Caco-2 (cell line): ENCODE data around the gene ANO8. TPM values are rescaled to one million over a fixed set of nuclear protein-coding genes. Genes with fewer than 3 reads are reported as not detected.

ENCODE experiments used
- BruUV-seq: library from RNA; stranded (reverse); fragments of 400-500 nt; replicated peaks from 2 replicates; lab custom pipeline; 2021; lab: Mats Ljungman, UMichigan
- CTCF ChIA-PET: fragments of 300-600 bp; sonication (Branson Sonifier 250); formaldehyde crosslinking; loops from one replicate; lab custom pipeline; 2022; ENCODE audit warnings: antibody characterized with exemption; lab: Charles Lee
- POLR2A ChIA-PET: fragments of 300-600 bp; sonication (Branson Sonifier 250); formaldehyde crosslinking; loops from one replicate; lab custom pipeline; 2022; ENCODE audit warnings: antibody characterized with exemption; lab: Charles Lee
- DNase-seq, 2 experiments: peaks; one replicate each; pipeline versions ENCODE4 v3.0.0 to v3.0.0-alpha.2; 2020 to 2022
- H3K27me3 ChIP-seq: replicated peaks from 2 replicates; pipeline ENCODE4 v1.6.0; 2011; ENCODE audit warnings: low read length; ENCODE audit not compliant: control insufficient read depth, insufficient read depth
- H3K36me3 ChIP-seq: 2 replicates; pipeline ENCODE4 v1.5.1; 2011; ENCODE audit warnings: low read length; ENCODE audit not compliant: control insufficient read depth, insufficient read depth
- H3K4me1 ChIP-seq: fragments of 250-450 bp; sonication (Bioruptor Pico); 2 replicates; pipeline ENCODE4 v1.5.1; 2020; ENCODE audit warnings: mild to moderate bottlenecking
- H3K4me3 ChIP-seq: 2 replicates; pipeline ENCODE4 v1.5.1; 2011; ENCODE audit warnings: low read depth, mild to moderate bottlenecking, control low read depth, low read length
- H3K9me3 ChIP-seq: fragments of 250-450 bp; sonication (Bioruptor Pico); 2 replicates; pipeline ENCODE4 v1.5.1; 2020; ENCODE audit warnings: mild to moderate bottlenecking, moderate library complexity
- H3K27ac Mint-ChIP-seq: one replicate; pipeline ENCODE4 v1.8.0; 2022; ENCODE audit warnings: mixed read lengths; ENCODE audit not compliant: unreplicated experiment
- H3K27me3 Mint-ChIP-seq: one replicate; pipeline ENCODE4 v1.8.0; 2022; ENCODE audit warnings: mixed read lengths; ENCODE audit not compliant: insufficient read depth, unreplicated experiment
- H3K36me3 Mint-ChIP-seq: one replicate; pipeline ENCODE4 v1.8.0; 2022; ENCODE audit warnings: mild to moderate bottlenecking, mixed read lengths; ENCODE audit not compliant: insufficient read depth, unreplicated experiment
- H3K4me1 Mint-ChIP-seq: one replicate; pipeline ENCODE4 v1.8.0; 2022; ENCODE audit warnings: low read depth, mixed read lengths; ENCODE audit not compliant: unreplicated experiment
- H3K4me3 Mint-ChIP-seq: one replicate; pipeline ENCODE4 v1.8.0; 2022; ENCODE audit warnings: mild to moderate bottlenecking, moderate library complexity, mixed read lengths; ENCODE audit not compliant: unreplicated experiment
- H3K9me3 Mint-ChIP-seq: one replicate; pipeline ENCODE4 v1.8.0; 2022; ENCODE audit warnings: mixed read lengths; ENCODE audit not compliant: unreplicated experiment
- intact Hi-C: fragments of 100-400 bp; cut with micrococcal nuclease; formaldehyde crosslinking; loops from one replicate; pipeline ENCODE4 v1.10.0; 2022; ENCODE audit not compliant: unreplicated experiment
- total RNA-seq: library from RNA; stranded (reverse); gene quantifications from 2 replicates; pipeline ENCODE4 v1.2.3, GENCODE V29; 2022
- TF ChIP-seq, protein P1 (sequence below), 2 experiments: fragments of 200-600 bp in 1 of 2; IDR thresholded peaks; 1 replicate in 1 of 2; 2 replicates in 1 of 2; pipeline versions ENCODE4 v1.5.1 to v1.8.0; 2011 to 2022; ENCODE audit warnings: antibody characterized with exemption in 1 of 2, control low read depth in 1 of 2, inconsistent platforms in 1 of 2, low read depth in 1 of 2, low read length in 1 of 2, mild to moderate bottlenecking in 1 of 2, moderate library complexity in 1 of 2; ENCODE audit not compliant: insufficient read depth in 1 of 2, severe bottlenecking in 1 of 2, unreplicated experiment in 1 of 2

ANO8 gene
- total RNA-seq, 1 experiment from 2014 or later: 11.5 TPM

GRCh38 chr19:17327068-17327653, 7.5 kb downstream of the ANO8 start:
- intact Hi-C loops: loop anchor here (5.0 kb wide), 1 partner anchor 35 kb away; no protein-coding TSS in a partner anchor
- no peaks in the 10 kb centered on the region for H3K27me3 ChIP-seq
- no peak for DNase-seq

GRCh38 chr19:17326595-17326966, 8.1 kb downstream of the ANO8 start:
- intact Hi-C loops: loop anchor here (5.0 kb wide), 1 partner anchor 34 kb away; no protein-coding TSS in a partner anchor

More at GRCh38 chr19:17327068-17327653, 7.5 kb downstream of the ANO8 start:
- no TSS peak for BruUV-seq
- H3K36me3 Mint-ChIP-seq: peaks cover 25% of the 10 kb centered on the region
- Histone ChIP-seq H3K4me1 (peaks cover 20% of the 10 kb centered on the region), H3K36me3 (peaks cover under 1% of the 10 kb centered on the region), H3K9me3 (no peaks in the 10 kb centered on the region), H3K4me3 (peak overlapping the region; percentile 7)
- POLR2A ChIA-PET: interaction anchor here (0.6 to 2.9 kb wide), 3 partner anchors 18 to 1178 kb away, joined by 3 to 17 read pairs (median 4); partner anchors contain the start of gene DDA1
- H3K4me1 Mint-ChIP-seq: no peaks in the 10 kb centered on the region
- no peak overlapping the region for H3K27ac Mint-ChIP-seq
- TF ChIP-seq, protein P1, sequence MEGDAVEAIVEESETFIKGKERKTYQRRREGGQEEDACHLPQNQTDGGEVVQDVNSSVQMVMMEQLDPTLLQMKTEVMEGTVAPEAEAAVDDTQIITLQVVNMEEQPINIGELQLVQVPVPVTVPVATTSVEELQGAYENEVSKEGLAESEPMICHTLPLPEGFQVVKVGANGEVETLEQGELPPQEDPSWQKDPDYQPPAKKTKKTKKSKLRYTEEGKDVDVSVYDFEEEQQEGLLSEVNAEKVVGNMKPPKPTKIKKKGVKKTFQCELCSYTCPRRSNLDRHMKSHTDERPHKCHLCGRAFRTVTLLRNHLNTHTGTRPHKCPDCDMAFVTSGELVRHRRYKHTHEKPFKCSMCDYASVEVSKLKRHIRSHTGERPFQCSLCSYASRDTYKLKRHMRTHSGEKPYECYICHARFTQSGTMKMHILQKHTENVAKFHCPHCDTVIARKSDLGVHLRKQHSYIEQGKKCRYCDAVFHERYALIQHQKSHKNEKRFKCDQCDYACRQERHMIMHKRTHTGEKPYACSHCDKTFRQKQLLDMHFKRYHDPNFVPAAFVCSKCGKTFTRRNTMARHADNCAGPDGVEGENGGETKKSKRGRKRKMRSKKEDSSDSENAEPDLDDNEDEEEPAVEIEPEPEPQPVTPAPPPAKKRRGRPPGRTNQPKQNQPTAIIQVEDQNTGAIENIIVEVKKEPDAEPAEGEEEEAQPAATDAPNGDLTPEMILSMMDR (IDR thresholded peaks at IDR 0.05; ENCODE audit: insufficient read depth in 1 of 2, low read depth in 1 of 2, low read length in 1 of 2, severe bottlenecking in 1 of 2, unreplicated experiment in 1 of 2): no peak
- H3K27me3 Mint-ChIP-seq: no peaks in the 10 kb centered on the region
- CTCF ChIA-PET: interaction anchor here (1.7 kb wide), 1 partner anchor 22 kb away, joined by 7 read pairs; the partner anchor contains the start of gene MRPL34
- H3K9me3 Mint-ChIP-seq: no peaks in the 10 kb centered on the region
- peak overlapping the region; percentile 75 for H3K4me3 Mint-ChIP-seq

More at GRCh38 chr19:17326595-17326966, 8.1 kb downstream of the ANO8 start:
- CTCF ChIA-PET: interaction anchor here (0.5 to 1.7 kb wide), 2 partner anchors 10 to 21 kb away, joined by 7 read pairs; partner anchors contain the start of gene MRPL34
- Histone ChIP-seq H3K4me1 (peaks cover 20% of the 10 kb centered on the region), H3K36me3 (no peaks in the 10 kb centered on the region; the same call in none of the 2 replicates), H3K9me3 (no peaks in the 10 kb centered on the region), H3K27me3 (no peaks in the 10 kb centered on the region), H3K4me3 (no peak overlapping the region)
- Mint-ChIP-seq H3K4me3 (no peak overlapping the region), H3K9me3 (no peaks in the 10 kb centered on the region), H3K27ac (no peak overlapping the region), H3K36me3 (peaks cover 30% of the 10 kb centered on the region), H3K4me1 (no peaks in the 10 kb centered on the region), H3K27me3 (no peaks in the 10 kb centered on the region)
- BruUV-seq: no TSS peak
- POLR2A ChIA-PET: interaction anchor here (0.6 to 0.9 kb wide), 2 partner anchors 18 to 19 kb away, joined by 4 read pairs; no protein-coding TSS in a partner anchor
- DNase-seq: no peak
- TF ChIP-seq, protein P1 (IDR thresholded peaks at IDR 0.05; ENCODE audit: insufficient read depth in 1 of 2, low read depth in 1 of 2, low read length in 1 of 2, severe bottlenecking in 1 of 2, unreplicated experiment in 1 of 2): no peak
